Mesothelial cell of epicardium (in vitro differentiated cells): ENCODE results near the gene SULT1B1. TPM values are rescaled to one million over a fixed set of nuclear protein-coding genes. Genes with fewer than 3 reads are reported as not detected.

Source experiments
- DNase-seq, 2 experiments: peaks; one replicate each; pipeline ENCODE4 v3.0.0; 2021; ENCODE audit warnings: low spot score in 2 of 2; ENCODE audit not compliant: unreplicated experiment in 2 of 2
- H3K27ac Mint-ChIP-seq: 2 replicates; pipeline ENCODE4 v1.8.0; 2021; ENCODE audit warnings: mixed read lengths
- H3K27me3 Mint-ChIP-seq: 2 replicates; pipeline ENCODE4 v1.8.0; 2021; ENCODE audit warnings: low read depth, mixed read lengths
- H3K36me3 Mint-ChIP-seq: 2 replicates; pipeline ENCODE4 v1.8.0; 2021; ENCODE audit warnings: mixed read lengths
- H3K4me1 Mint-ChIP-seq: 2 replicates; pipeline ENCODE4 v1.8.0; 2021; ENCODE audit warnings: mixed read lengths
- H3K4me3 Mint-ChIP-seq: 2 replicates; pipeline ENCODE4 v1.8.0; 2021; ENCODE audit warnings: mild to moderate bottlenecking, moderate library complexity, mixed read lengths
- H3K9me3 Mint-ChIP-seq: 2 replicates; pipeline ENCODE4 v1.8.0; 2021; ENCODE audit warnings: mixed read lengths
- total RNA-seq: library from RNA; stranded (reverse); gene quantifications from 3 replicates; pipeline ENCODE4 v1.2.1, GENCODE V29; 2021
- TF ChIP-seq, protein P1 (sequence below): fragments of 200-600 bp; sonication (generic); IDR thresholded peaks from one replicate; pipeline ENCODE4 v1.5.0; 2021; ENCODE audit warnings: antibody characterized with exemption; ENCODE audit not compliant: unreplicated experiment

SULT1B1 gene
- total RNA-seq, 1 donor from 2014 or later = 0.34 TPM

- Mint-ChIP-seq H3K36me3 (peaks cover 5% of the 10 kb centered on the region), H3K27me3 (no peaks in the 10 kb centered on the region), H3K27ac (no peak overlapping the region), H3K4me1 (peaks cover 5% of the 10 kb centered on the region), H3K9me3 (peaks cover 9% of the 10 kb centered on the region), H3K4me3 (no peak overlapping the region)
- no peak for DNase-seq
- TF ChIP-seq, protein P1, sequence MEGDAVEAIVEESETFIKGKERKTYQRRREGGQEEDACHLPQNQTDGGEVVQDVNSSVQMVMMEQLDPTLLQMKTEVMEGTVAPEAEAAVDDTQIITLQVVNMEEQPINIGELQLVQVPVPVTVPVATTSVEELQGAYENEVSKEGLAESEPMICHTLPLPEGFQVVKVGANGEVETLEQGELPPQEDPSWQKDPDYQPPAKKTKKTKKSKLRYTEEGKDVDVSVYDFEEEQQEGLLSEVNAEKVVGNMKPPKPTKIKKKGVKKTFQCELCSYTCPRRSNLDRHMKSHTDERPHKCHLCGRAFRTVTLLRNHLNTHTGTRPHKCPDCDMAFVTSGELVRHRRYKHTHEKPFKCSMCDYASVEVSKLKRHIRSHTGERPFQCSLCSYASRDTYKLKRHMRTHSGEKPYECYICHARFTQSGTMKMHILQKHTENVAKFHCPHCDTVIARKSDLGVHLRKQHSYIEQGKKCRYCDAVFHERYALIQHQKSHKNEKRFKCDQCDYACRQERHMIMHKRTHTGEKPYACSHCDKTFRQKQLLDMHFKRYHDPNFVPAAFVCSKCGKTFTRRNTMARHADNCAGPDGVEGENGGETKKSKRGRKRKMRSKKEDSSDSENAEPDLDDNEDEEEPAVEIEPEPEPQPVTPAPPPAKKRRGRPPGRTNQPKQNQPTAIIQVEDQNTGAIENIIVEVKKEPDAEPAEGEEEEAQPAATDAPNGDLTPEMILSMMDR = no peak
Measured at GRCh38 chr4:69713593-69713992, 46.8 kb downstream of the SULT1B1 start.

- peaks cover 9% of the 10 kb centered on the region for H3K9me3 Mint-ChIP-seq
- H3K27me3 Mint-ChIP-seq = no peaks in the 10 kb centered on the region
- no peak overlapping the region for H3K4me3 Mint-ChIP-seq
- peaks cover 9% of the 10 kb centered on the region for H3K4me1 Mint-ChIP-seq
- DNase-seq = no peak
- TF ChIP-seq, protein P1 = no peak
- H3K36me3 Mint-ChIP-seq = peaks cover 5% of the 10 kb centered on the region
- H3K27ac Mint-ChIP-seq = no peak overlapping the region
Measured at GRCh38 chr4:69710580-69710979, 49.8 kb downstream of the SULT1B1 start.

GRCh38 chr4:69708211-69708610, 52.2 kb downstream of the SULT1B1 start:
- H3K36me3 Mint-ChIP-seq = peaks cover 5% of the 10 kb centered on the region

DNA sequence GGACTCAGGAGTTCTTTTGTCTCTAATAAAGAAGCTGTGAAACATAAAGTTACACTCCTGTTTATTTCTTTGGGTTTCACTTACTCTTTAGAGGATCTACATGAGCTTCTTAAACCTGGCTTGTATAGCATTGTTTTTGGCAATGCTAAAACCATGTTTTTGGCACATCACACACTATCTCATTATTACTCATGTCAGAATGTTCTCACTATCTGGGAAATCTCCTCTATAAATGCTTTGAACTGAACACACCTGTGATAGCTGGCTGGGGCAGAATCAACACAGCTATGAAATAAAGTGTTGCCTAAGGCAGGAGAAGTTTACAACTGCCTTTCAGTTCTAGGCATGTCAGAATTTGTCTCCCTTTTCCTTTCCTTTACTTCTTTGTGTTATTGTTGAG, 52.6 kb downstream of the SULT1B1 start:
- no peak for DNase-seq
- H3K9me3 Mint-ChIP-seq = peaks cover 9% of the 10 kb centered on the region
- H3K27ac Mint-ChIP-seq = peak overlapping the region; percentile 64
- H3K4me3 Mint-ChIP-seq = no peak overlapping the region
- H3K4me1 Mint-ChIP-seq = peaks cover 9% of the 10 kb centered on the region
- peaks cover 5% of the 10 kb centered on the region for H3K36me3 Mint-ChIP-seq
- peaks cover 3% of the 10 kb centered on the region for H3K27me3 Mint-ChIP-seq
- TF ChIP-seq, protein P1 = no peak

More at GRCh38 chr4:69708211-69708610, 52.2 kb downstream of the SULT1B1 start:
- Mint-ChIP-seq H3K4me3 (no peak overlapping the region), H3K27ac (peak overlapping the region; percentile 14), H3K27me3 (peaks cover 3% of the 10 kb centered on the region), H3K4me1 (peaks cover 9% of the 10 kb centered on the region), H3K9me3 (peaks cover 9% of the 10 kb centered on the region)
- TF ChIP-seq, protein P1 = no peak
- no peak for DNase-seq

DNA sequence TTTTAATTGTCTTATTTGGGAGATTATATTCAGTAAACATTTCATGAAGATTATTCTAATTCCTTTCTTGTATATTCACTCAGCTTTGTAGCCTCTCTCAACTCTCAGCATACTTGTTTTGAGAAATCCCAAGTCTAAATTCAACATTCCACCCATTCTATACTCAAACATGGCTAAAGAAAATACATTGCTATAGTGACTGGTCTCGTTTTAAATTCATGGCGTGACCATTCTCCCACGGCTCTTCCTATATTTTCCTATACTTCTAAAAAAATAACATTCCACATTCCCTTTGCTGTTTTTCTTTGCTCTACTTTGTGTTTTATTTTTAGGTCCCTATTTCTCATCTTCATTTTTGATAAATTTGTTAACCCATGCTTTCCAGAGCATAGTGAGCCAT, 58.2 kb downstream of the SULT1B1 start:
- Mint-ChIP-seq H3K9me3 (peaks cover 11% of the 10 kb centered on the region), H3K4me3 (no peak overlapping the region), H3K27me3 (peaks cover 3% of the 10 kb centered on the region), H3K27ac (no peak overlapping the region), H3K36me3 (no peaks in the 10 kb centered on the region), H3K4me1 (no peaks in the 10 kb centered on the region)
- TF ChIP-seq, protein P1 = no peak
- DNase-seq = no peak

DNA sequence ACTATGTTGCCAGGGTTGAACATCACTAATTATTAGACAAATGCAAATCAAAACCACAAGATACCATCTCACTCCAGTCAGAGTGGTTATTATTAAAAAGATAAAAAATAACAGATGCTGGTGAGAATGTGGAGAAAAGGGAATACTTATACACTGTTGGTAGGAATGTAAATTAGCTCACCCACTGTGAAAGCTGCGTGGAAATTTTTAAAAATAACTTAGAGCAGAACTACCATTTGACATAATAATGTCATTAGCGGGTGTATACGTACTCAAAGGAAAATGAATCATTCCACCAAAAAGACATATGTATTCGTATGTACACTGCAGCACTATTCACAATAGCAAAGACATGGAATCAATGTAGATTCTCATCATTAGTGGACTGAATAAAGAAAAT, 58.7 kb downstream of the SULT1B1 start:
- Mint-ChIP-seq H3K27me3 (peaks cover 3% of the 10 kb centered on the region), H3K36me3 (no peaks in the 10 kb centered on the region), H3K27ac (no peak overlapping the region), H3K9me3 (peaks cover 11% of the 10 kb centered on the region), H3K4me1 (no peaks in the 10 kb centered on the region), H3K4me3 (no peak overlapping the region)
- TF ChIP-seq, protein P1 = no peak
- no peak for DNase-seq
